HUES48 (cell line): Measurements from ENCODE around the gene MORC2.

Source experiments
- H3K27ac ChIP-seq: one replicate; pipeline ENCODE4 v1.7.0; 2013; ENCODE audit warnings: low read depth, low read length, inconsistent platforms
- H3K27me3 ChIP-seq: 2 replicates; pipeline ENCODE4 v1.6.1; 2013; ENCODE audit warnings: mild to moderate bottlenecking, low read length; ENCODE audit not compliant: control insufficient read depth, insufficient read depth
- H3K36me3 ChIP-seq: 2 replicates; pipeline ENCODE4 v1.6.1; 2013; ENCODE audit warnings: low read length; ENCODE audit not compliant: control insufficient read depth, insufficient read depth
- H3K4me1 ChIP-seq: 2 replicates; pipeline ENCODE4 v1.6.1; 2013; ENCODE audit warnings: mild to moderate bottlenecking, low read length; ENCODE audit not compliant: control insufficient read depth, insufficient read depth
- H3K4me3 ChIP-seq: 2 replicates; pipeline ENCODE4 v1.5.1; 2013; ENCODE audit warnings: mild to moderate bottlenecking, low read depth, low read length
- H3K9ac ChIP-seq: 2 replicates; pipeline ENCODE4 v1.6.1; 2013; ENCODE audit warnings: mild to moderate bottlenecking, low read depth, low read length, moderate library complexity
- H3K9me3 ChIP-seq: 2 replicates; pipeline ENCODE4 v1.6.1; 2013; ENCODE audit warnings: low read length; ENCODE audit not compliant: control insufficient read depth, insufficient read depth

Gene MORC2

GRCh38 chr22:30968015-30968923 is at the start of gene MORC2:
Gene MORC2, minus strand, starts transcription at chr22:30968774. Its CDS starts 885 bp downstream, at chr22:30967889.
- H3K36me3 ChIP-seq, result peaks cover 41% of the 10 kb centered on the region
- H3K27me3 ChIP-seq, result no peaks in the 10 kb centered on the region
- H3K27ac ChIP-seq, result peak within 1 kb of the TSS; percentile 93
- peak within 1 kb of the TSS; percentile 85 for H3K4me3 ChIP-seq
- peak within 1 kb of the TSS; percentile 91 for H3K9ac ChIP-seq
- H3K4me1 ChIP-seq, result peaks cover 19% of the 10 kb centered on the region
- H3K9me3 ChIP-seq, result peaks cover 8% of the 10 kb centered on the region

- Histone ChIP-seq H3K36me3 (no peaks in the 10 kb centered on the region), H3K27ac (no peak overlapping the region), H3K4me1 (no peaks in the 10 kb centered on the region), H3K27me3 (no peaks in the 10 kb centered on the region), H3K9me3 (0 out of 2 replicates have a peak, but pooled peaks cover 3% of the 10 kb centered on the region), H3K9ac (no peak overlapping the region), H3K4me3 (no peak overlapping the region)
Observed at GRCh38 chr22:31005535-31005934, 37.0 kb upstream of the MORC2 start.

- Histone ChIP-seq H3K9me3 (0 out of 2 replicates have a peak, but pooled peaks cover 3% of the 10 kb centered on the region), H3K9ac (no peak overlapping the region), H3K4me1 (no peaks in the 10 kb centered on the region), H3K27ac (no peak overlapping the region), H3K36me3 (no peaks in the 10 kb centered on the region), H3K27me3 (no peaks in the 10 kb centered on the region), H3K4me3 (no peak overlapping the region)
Observed at GRCh38 chr22:31001124-31001770, 32.7 kb upstream of the MORC2 start.

GRCh38 chr22:30998329-30998728 is 29.8 kb upstream of the MORC2 start:
- no peak overlapping the region for H3K27ac ChIP-seq
- no peak overlapping the region for H3K4me3 ChIP-seq
- H3K9ac ChIP-seq, result no peak overlapping the region
- H3K36me3 ChIP-seq, result no peaks in the 10 kb centered on the region
- H3K4me1 ChIP-seq, result no peaks in the 10 kb centered on the region
- no peaks in the 10 kb centered on the region for H3K9me3 ChIP-seq
- H3K27me3 ChIP-seq, result no peaks in the 10 kb centered on the region

GRCh38 chr22:30996462-30996861 is 27.9 kb upstream of the MORC2 start:
- no peak overlapping the region for H3K27ac ChIP-seq
- no peaks in the 10 kb centered on the region for H3K27me3 ChIP-seq
- no peaks in the 10 kb centered on the region for H3K4me1 ChIP-seq
- H3K9ac ChIP-seq, result no peak overlapping the region
- no peaks in the 10 kb centered on the region for H3K36me3 ChIP-seq
- no peaks in the 10 kb centered on the region for H3K9me3 ChIP-seq
- no peak overlapping the region for H3K4me3 ChIP-seq

GRCh38 chr22:30994960-30995359 is 26.4 kb upstream of the MORC2 start:
- H3K4me3 ChIP-seq, result no peak overlapping the region
- H3K4me1 ChIP-seq, result no peaks in the 10 kb centered on the region
- H3K36me3 ChIP-seq, result no peaks in the 10 kb centered on the region
- H3K27me3 ChIP-seq, result no peaks in the 10 kb centered on the region
- no peaks in the 10 kb centered on the region for H3K9me3 ChIP-seq
- no peak overlapping the region for H3K9ac ChIP-seq
- no peak overlapping the region for H3K27ac ChIP-seq

GRCh38 chr22:30992565-30992964 is 24.0 kb upstream of the MORC2 start:
- Histone ChIP-seq H3K9me3 (no peaks in the 10 kb centered on the region), H3K36me3 (no peaks in the 10 kb centered on the region), H3K4me3 (no peak overlapping the region), H3K27ac (no peak overlapping the region), H3K4me1 (no peaks in the 10 kb centered on the region), H3K27me3 (no peaks in the 10 kb centered on the region), H3K9ac (no peak overlapping the region)

GRCh38 chr22:30990690-30991089 is 22.1 kb upstream of the MORC2 start:
- Histone ChIP-seq H3K9ac (no peak overlapping the region), H3K27me3 (no peaks in the 10 kb centered on the region), H3K9me3 (no peaks in the 10 kb centered on the region), H3K4me1 (no peaks in the 10 kb centered on the region; the same call in 1 of the 2 replicates), H3K36me3 (no peaks in the 10 kb centered on the region), H3K4me3 (no peak overlapping the region), H3K27ac (no peak overlapping the region)

- H3K4me3 ChIP-seq, result no peak overlapping the region
- no peak overlapping the region for H3K27ac ChIP-seq
- no peak overlapping the region for H3K9ac ChIP-seq
- H3K4me1 ChIP-seq, result no peaks in the 10 kb centered on the region; the same call in 1 of the 2 replicates
- no peaks in the 10 kb centered on the region for H3K36me3 ChIP-seq
- H3K9me3 ChIP-seq, result no peaks in the 10 kb centered on the region
- no peaks in the 10 kb centered on the region for H3K27me3 ChIP-seq
Observed at GRCh38 chr22:30989474-30989873, 20.9 kb upstream of the MORC2 start.

GRCh38 chr22:30985561-30986208 is 17.1 kb upstream of the MORC2 start:
- Histone ChIP-seq H3K36me3 (no peaks in the 10 kb centered on the region), H3K9me3 (0 out of 2 replicates have a peak, but pooled peaks cover 3% of the 10 kb centered on the region), H3K9ac (no peak overlapping the region), H3K27me3 (no peaks in the 10 kb centered on the region), H3K4me3 (no peak overlapping the region), H3K4me1 (no peaks in the 10 kb centered on the region; the same call in 1 of the 2 replicates), H3K27ac (no peak overlapping the region)
